ENCODE results near the gene IRS2. TPM values are rescaled to one million over a fixed set of nuclear protein-coding genes. Genes with fewer than 3 reads are reported as not detected.

Gene IRS2
- total RNA-seq, 1 experiment from 2014 or later: 5.9 TPM

GRCh38 chr13:109768176-109768575, 18.2 kb downstream of the IRS2 start:
- intact Hi-C loops (cut with micrococcal nuclease; ENCODE audit: unreplicated experiment): no loop called here
- H3K36me3 ChIP-seq (ENCODE audit: control insufficient read depth, insufficient read depth, low read length): no peaks in the 10 kb centered on the region
- no peaks in the 10 kb centered on the region for H3K9me3 ChIP-seq (ENCODE audit: control insufficient read depth, insufficient read depth, low read depth, low read length)
- BruUV-seq (replicated peaks): no TSS peak
- H3K4me1 ChIP-seq (ENCODE audit: control insufficient read depth, insufficient read depth, low read length): no peaks in the 10 kb centered on the region
- TF ChIP-seq POLR2AphosphoS5 (IDR thresholded peaks at IDR 0.05; ENCODE audit: low read depth, low read length) (no peak), CTCF (IDR thresholded peaks at IDR 0.05) (no peak), SIN3A (IDR thresholded peaks at IDR 0.05; ENCODE audit: borderline replicate concordance, insufficient read depth, low read depth, low read length) (no peak), TCF7L2 (IDR thresholded peaks at IDR 0.05; ENCODE audit: low read depth, low read length) (no peak), REST (IDR thresholded peaks at IDR 0.05; ENCODE audit: insufficient read depth in 1 of 2, low read depth in 2 of 2, low read length in 1 of 2) (no peak)
- ChIA-PET CTCF (no interaction called here), POLR2A (no interaction called here)
- H3K27ac ChIP-seq (ENCODE audit: low read length): no peak overlapping the region
- H3K4me3 ChIP-seq (ENCODE audit: low read depth in 2 of 2, low read length in 2 of 2): no peak overlapping the region
- no peaks in the 10 kb centered on the region for H3K27me3 ChIP-seq (ENCODE audit: control insufficient read depth, insufficient read depth, low read length)
- in situ Hi-C loops (cut with HindIII; ENCODE audit: low pct_unique_long_range_greater_than_20kb, low sequenced_read_pairs): no loop called here
- ATAC-seq (no peak), DNase-seq (ENCODE audit: low read depth, low spot score) (no peak)

- no peak for DNase-seq (ENCODE audit: low read depth, low spot score)
- intact Hi-C loops (cut with micrococcal nuclease; ENCODE audit: unreplicated experiment) (no loop called here), in situ Hi-C loops (cut with HindIII; ENCODE audit: low pct_unique_long_range_greater_than_20kb, low sequenced_read_pairs) (no loop called here)
- Histone ChIP-seq H3K27me3 (ENCODE audit: control insufficient read depth, insufficient read depth, low read length) (no peaks in the 10 kb centered on the region), H3K36me3 (ENCODE audit: control insufficient read depth, insufficient read depth, low read length) (no peaks in the 10 kb centered on the region), H3K4me1 (ENCODE audit: control insufficient read depth, insufficient read depth, low read length) (no peaks in the 10 kb centered on the region), H3K4me3 (ENCODE audit: low read depth in 2 of 2, low read length in 2 of 2) (no peak overlapping the region), H3K27ac (ENCODE audit: low read length) (no peak overlapping the region), H3K9me3 (ENCODE audit: control insufficient read depth, insufficient read depth, low read depth, low read length) (no peaks in the 10 kb centered on the region)
- no TSS peak for BruUV-seq (replicated peaks)
- ATAC-seq: no peak
- TF ChIP-seq REST (IDR thresholded peaks at IDR 0.05; ENCODE audit: insufficient read depth in 1 of 2, low read depth in 2 of 2, low read length in 1 of 2) (no peak), POLR2AphosphoS5 (IDR thresholded peaks at IDR 0.05; ENCODE audit: low read depth, low read length) (no peak), SIN3A (IDR thresholded peaks at IDR 0.05; ENCODE audit: borderline replicate concordance, insufficient read depth, low read depth, low read length) (no peak)
- ChIA-PET POLR2A (no interaction called here), CTCF (no interaction called here)
Observed at GRCh38 chr13:109767023-109767422, 19.4 kb downstream of the IRS2 start.
